Gastrocnemius medialis (tissue), 4 donors: Measurements from ENCODE around the gene MAP6D1.

ENCODE experiments used
- CTCF ChIP-seq, 5 experiments: fragments of 450-650 bp in 3 of 5; fragments of 200-600 bp in 2 of 5; sonication (generic) in 2 of 5; IDR thresholded peaks in 4 of 5; conservative IDR thresholded peaks in 1 of 5; 1 replicate in 4 of 5; 2 replicates in 1 of 5; pipeline ENCODE4 v1.5.1; 2016 to 2019; ENCODE audit warnings: antibody characterized with exemption in 5 of 5, mild to moderate bottlenecking in 3 of 5, moderate library complexity in 3 of 5
- POLR2A ChIP-seq, 2 donors: fragments of 450-650 bp; IDR thresholded peaks; one replicate each; pipeline ENCODE4 v1.6.1; 2017; ENCODE audit warnings: antibody characterized with exemption in 2 of 2, mild to moderate bottlenecking in 2 of 2, moderate library complexity in 2 of 2

DNA sequence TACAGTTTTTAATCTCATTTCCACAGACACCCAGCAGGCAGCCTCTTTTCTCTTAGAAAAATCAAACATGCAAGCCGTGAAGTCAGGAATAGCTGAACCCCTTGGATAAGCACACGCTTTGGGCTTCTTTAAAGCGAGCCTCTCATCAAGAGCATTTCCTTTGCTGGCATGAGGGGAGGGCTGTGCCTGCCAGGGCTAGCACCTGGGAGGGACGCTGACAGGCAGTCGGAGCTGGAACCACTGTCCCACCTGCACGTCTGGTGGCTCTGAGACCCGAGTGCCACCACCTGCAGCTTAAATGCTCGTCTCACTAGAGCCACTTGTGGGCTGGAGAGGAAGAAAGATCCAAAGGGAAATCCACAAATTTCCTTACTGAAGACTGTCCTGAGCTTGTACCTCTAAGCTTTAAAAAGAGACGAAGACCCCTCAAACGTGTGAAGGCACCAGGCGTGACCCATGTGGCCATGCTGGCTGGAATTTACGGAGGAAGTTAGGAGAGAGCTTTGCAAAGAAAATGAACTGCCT lies 9.4 kb downstream of the MAP6D1 start:
- TF ChIP-seq CTCF (IDR thresholded peaks at IDR 0.05 in 4 of 5, conservative IDR thresholded peaks at IDR 0.05 in 1 of 5) (no peak), POLR2A (IDR thresholded peaks at IDR 0.05) (no peak)
